Caco-2 (cell line): ENCODE measurements around the gene SEC11C. TPM values are rescaled to one million over a fixed set of nuclear protein-coding genes. Genes with fewer than 3 reads are reported as not detected.

Experiments used
- BruUV-seq: library from RNA; stranded (reverse); fragments of 400-500 nt; replicated peaks from 2 replicates; lab custom pipeline; 2021; lab: Mats Ljungman, UMichigan
- CTCF ChIA-PET: fragments of 300-600 bp; sonication (Branson Sonifier 250); formaldehyde crosslinking; loops from one replicate; lab custom pipeline; 2022; ENCODE audit warnings: antibody characterized with exemption; lab: Charles Lee
- POLR2A ChIA-PET: fragments of 300-600 bp; sonication (Branson Sonifier 250); formaldehyde crosslinking; loops from one replicate; lab custom pipeline; 2022; ENCODE audit warnings: antibody characterized with exemption; lab: Charles Lee
- DNase-seq, 2 experiments: peaks; one replicate each; pipeline versions ENCODE4 v3.0.0 to v3.0.0-alpha.2; 2020 to 2022
- H3K27me3 ChIP-seq: replicated peaks from 2 replicates; pipeline ENCODE4 v1.6.0; 2011; ENCODE audit warnings: low read length; ENCODE audit not compliant: control insufficient read depth, insufficient read depth
- H3K36me3 ChIP-seq: 2 replicates; pipeline ENCODE4 v1.5.1; 2011; ENCODE audit warnings: low read length; ENCODE audit not compliant: control insufficient read depth, insufficient read depth
- H3K4me1 ChIP-seq: fragments of 250-450 bp; sonication (Bioruptor Pico); 2 replicates; pipeline ENCODE4 v1.5.1; 2020; ENCODE audit warnings: mild to moderate bottlenecking
- H3K4me3 ChIP-seq: 2 replicates; pipeline ENCODE4 v1.5.1; 2011; ENCODE audit warnings: low read depth, mild to moderate bottlenecking, control low read depth, low read length
- H3K9me3 ChIP-seq: fragments of 250-450 bp; sonication (Bioruptor Pico); 2 replicates; pipeline ENCODE4 v1.5.1; 2020; ENCODE audit warnings: mild to moderate bottlenecking, moderate library complexity
- H3K27ac Mint-ChIP-seq: one replicate; pipeline ENCODE4 v1.8.0; 2022; ENCODE audit warnings: mixed read lengths; ENCODE audit not compliant: unreplicated experiment
- H3K27me3 Mint-ChIP-seq: one replicate; pipeline ENCODE4 v1.8.0; 2022; ENCODE audit warnings: mixed read lengths; ENCODE audit not compliant: insufficient read depth, unreplicated experiment
- H3K36me3 Mint-ChIP-seq: one replicate; pipeline ENCODE4 v1.8.0; 2022; ENCODE audit warnings: mild to moderate bottlenecking, mixed read lengths; ENCODE audit not compliant: insufficient read depth, unreplicated experiment
- H3K4me1 Mint-ChIP-seq: one replicate; pipeline ENCODE4 v1.8.0; 2022; ENCODE audit warnings: low read depth, mixed read lengths; ENCODE audit not compliant: unreplicated experiment
- H3K4me3 Mint-ChIP-seq: one replicate; pipeline ENCODE4 v1.8.0; 2022; ENCODE audit warnings: mild to moderate bottlenecking, moderate library complexity, mixed read lengths; ENCODE audit not compliant: unreplicated experiment
- H3K9me3 Mint-ChIP-seq: one replicate; pipeline ENCODE4 v1.8.0; 2022; ENCODE audit warnings: mixed read lengths; ENCODE audit not compliant: unreplicated experiment
- CTCF ChIP-seq, 2 experiments: fragments of 200-600 bp in 1 of 2; IDR thresholded peaks; 1 replicate in 1 of 2; 2 replicates in 1 of 2; pipeline versions ENCODE4 v1.5.1 to v1.8.0; 2011 to 2022; ENCODE audit warnings: antibody characterized with exemption in 1 of 2, control low read depth in 1 of 2, inconsistent platforms in 1 of 2, low read depth in 1 of 2, low read length in 1 of 2, mild to moderate bottlenecking in 1 of 2, moderate library complexity in 1 of 2; ENCODE audit not compliant: insufficient read depth in 1 of 2, severe bottlenecking in 1 of 2, unreplicated experiment in 1 of 2
- intact Hi-C: fragments of 100-400 bp; cut with micrococcal nuclease; formaldehyde crosslinking; loops from one replicate; pipeline ENCODE4 v1.10.0; 2022; ENCODE audit not compliant: unreplicated experiment
- total RNA-seq: library from RNA; stranded (reverse); gene quantifications from 2 replicates; pipeline ENCODE4 v1.2.3, GENCODE V29; 2022

Gene SEC11C
- total RNA-seq, 1 experiment from 2014 or later = 36.1 TPM

- ChIA-PET POLR2A (no interaction called here), CTCF (no interaction called here)
- Mint-ChIP-seq H3K27ac (no peak overlapping the region), H3K4me1 (no peaks in the 10 kb centered on the region), H3K9me3 (peaks cover 10% of the 10 kb centered on the region), H3K36me3 (no peaks in the 10 kb centered on the region), H3K27me3 (peaks cover 3% of the 10 kb centered on the region), H3K4me3 (no peak overlapping the region)
- H3K9me3 ChIP-seq = no peaks in the 10 kb centered on the region
- no peak overlapping the region for H3K4me3 ChIP-seq
- H3K36me3 ChIP-seq = no peaks in the 10 kb centered on the region
- no peaks in the 10 kb centered on the region for H3K27me3 ChIP-seq
- H3K4me1 ChIP-seq = no peaks in the 10 kb centered on the region
- no TSS peak for BruUV-seq
- no peak for TF ChIP-seq CTCF (IDR thresholded peaks at IDR 0.05; ENCODE audit: insufficient read depth in 1 of 2, low read depth in 1 of 2, low read length in 1 of 2, severe bottlenecking in 1 of 2, unreplicated experiment in 1 of 2)
- intact Hi-C loops = no loop called here
- DNase-seq = no peak
Measured at GRCh38 chr18:59177485-59177884, 37.8 kb downstream of the SEC11C start.

- no peaks in the 10 kb centered on the region for H3K36me3 ChIP-seq
- DNase-seq = no peak
- H3K27me3 ChIP-seq = no peaks in the 10 kb centered on the region
- no peaks in the 10 kb centered on the region for H3K9me3 ChIP-seq
- ChIA-PET POLR2A (no interaction called here), CTCF (no interaction called here)
- intact Hi-C loops = no loop called here
- no peaks in the 10 kb centered on the region for H3K4me1 Mint-ChIP-seq
- H3K4me1 ChIP-seq = no peaks in the 10 kb centered on the region
- BruUV-seq = no TSS peak
- TF ChIP-seq CTCF (IDR thresholded peaks at IDR 0.05; ENCODE audit: insufficient read depth in 1 of 2, low read depth in 1 of 2, low read length in 1 of 2, severe bottlenecking in 1 of 2, unreplicated experiment in 1 of 2) = no peak
- H3K27me3 Mint-ChIP-seq = peaks cover 8% of the 10 kb centered on the region
- no peak overlapping the region for H3K4me3 Mint-ChIP-seq
- H3K36me3 Mint-ChIP-seq = no peaks in the 10 kb centered on the region
- H3K4me3 ChIP-seq = no peak overlapping the region
- H3K27ac Mint-ChIP-seq = no peak overlapping the region
- no peaks in the 10 kb centered on the region for H3K9me3 Mint-ChIP-seq
Measured at GRCh38 chr18:59180150-59180845, 40.6 kb downstream of the SEC11C start.

GRCh38 chr18:59182673-59183072 lies 43.0 kb downstream of the SEC11C start:
- Mint-ChIP-seq H3K36me3 (no peaks in the 10 kb centered on the region), H3K4me1 (no peaks in the 10 kb centered on the region), H3K27me3 (peaks cover 12% of the 10 kb centered on the region), H3K4me3 (no peak overlapping the region), H3K27ac (no peak overlapping the region), H3K9me3 (no peaks in the 10 kb centered on the region)
- ChIA-PET POLR2A (no interaction called here), CTCF (no interaction called here)
- no peak overlapping the region for H3K4me3 ChIP-seq
- intact Hi-C loops = no loop called here
- DNase-seq = no peak
- TF ChIP-seq CTCF (IDR thresholded peaks at IDR 0.05; ENCODE audit: insufficient read depth in 1 of 2, low read depth in 1 of 2, low read length in 1 of 2, severe bottlenecking in 1 of 2, unreplicated experiment in 1 of 2) = no peak
- H3K36me3 ChIP-seq = no peaks in the 10 kb centered on the region
- H3K9me3 ChIP-seq = no peaks in the 10 kb centered on the region
- no peaks in the 10 kb centered on the region for H3K4me1 ChIP-seq
- BruUV-seq = no TSS peak
- H3K27me3 ChIP-seq = no peaks in the 10 kb centered on the region
